D341Med (cell line): ENCODE data around the gene SH3D21.
A peak's percentile ranks its signal among the peaks of the same experiment; 100 is the strongest.

ENCODE experiments used
- DNase-seq: peaks from one replicate; pipeline ENCODE4 v3.0.0; 2012; ENCODE audit warnings: low spot score

Gene SH3D21

DNA sequence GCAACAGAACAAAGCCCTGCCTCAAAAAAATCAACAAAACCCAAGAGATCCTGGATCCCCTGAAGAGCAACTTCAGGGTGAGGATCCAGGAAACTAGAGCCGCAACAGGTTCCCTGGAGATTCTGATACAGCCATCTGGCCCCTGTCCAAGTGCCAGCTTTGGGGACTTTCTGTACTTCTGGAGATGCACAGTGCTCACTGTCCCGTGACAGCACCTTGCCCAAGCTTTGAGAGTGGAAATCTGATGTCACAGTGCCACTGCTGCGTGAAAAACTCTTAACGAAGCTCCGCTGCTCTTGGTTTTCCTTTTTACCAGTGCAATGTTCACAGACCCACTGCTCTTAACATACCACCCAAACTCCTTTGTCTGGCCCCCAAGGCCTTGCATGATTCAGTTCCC, 53.2 kb downstream of the SH3D21 start:
- no peak for DNase-seq

DNA sequence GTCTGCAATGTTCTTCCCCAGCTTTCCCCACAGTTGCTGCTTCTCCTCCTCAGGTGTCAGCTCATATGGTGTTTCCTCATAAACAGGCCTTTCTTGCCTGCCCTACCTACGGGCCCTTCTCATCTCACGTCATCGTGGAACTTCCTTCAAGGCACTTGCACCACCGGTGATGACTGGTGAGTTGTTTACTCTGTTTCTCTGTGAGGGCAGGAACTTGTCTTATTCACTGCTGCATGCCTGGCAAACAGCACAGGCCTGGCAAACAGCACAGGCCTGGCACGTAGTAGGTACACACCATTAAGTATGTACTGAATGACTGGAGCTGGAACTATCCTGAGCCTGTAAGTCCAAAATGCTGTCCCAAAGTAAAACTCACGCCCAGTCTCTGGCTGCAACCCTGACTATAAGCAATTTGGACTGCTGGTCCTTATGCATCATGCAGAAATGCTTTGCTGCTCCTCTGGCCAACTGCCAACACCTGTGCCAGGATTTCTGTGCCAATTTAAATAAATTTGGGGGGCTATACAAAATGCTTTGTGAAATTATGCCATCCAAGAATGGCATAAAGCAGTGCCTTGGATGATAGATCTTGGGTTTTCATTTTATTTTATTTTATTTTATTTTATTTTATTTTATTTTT, 53.9 kb downstream of the SH3D21 start:
- no peak for DNase-seq

DNA sequence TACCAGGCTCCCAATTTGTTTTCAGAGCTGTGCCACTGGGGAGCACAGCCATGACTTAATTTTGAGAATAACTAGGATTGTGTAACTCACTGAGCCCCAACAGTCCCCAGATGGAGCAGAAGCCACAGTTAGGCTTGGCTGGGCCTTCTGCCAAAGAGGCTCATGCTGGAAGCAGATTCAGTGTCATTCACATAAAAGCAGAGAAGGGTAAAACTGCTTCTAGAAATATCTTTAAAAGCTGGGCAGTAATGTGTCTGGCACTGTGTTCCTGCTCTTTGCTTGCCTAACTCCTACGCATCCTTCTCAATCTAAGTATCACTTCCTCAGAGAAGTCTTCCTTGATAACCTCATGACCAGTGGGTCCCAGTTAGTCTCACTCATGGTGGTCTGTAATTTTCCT, 59.2 kb downstream of the SH3D21 start:
- peak; percentile 56 for DNase-seq

DNA sequence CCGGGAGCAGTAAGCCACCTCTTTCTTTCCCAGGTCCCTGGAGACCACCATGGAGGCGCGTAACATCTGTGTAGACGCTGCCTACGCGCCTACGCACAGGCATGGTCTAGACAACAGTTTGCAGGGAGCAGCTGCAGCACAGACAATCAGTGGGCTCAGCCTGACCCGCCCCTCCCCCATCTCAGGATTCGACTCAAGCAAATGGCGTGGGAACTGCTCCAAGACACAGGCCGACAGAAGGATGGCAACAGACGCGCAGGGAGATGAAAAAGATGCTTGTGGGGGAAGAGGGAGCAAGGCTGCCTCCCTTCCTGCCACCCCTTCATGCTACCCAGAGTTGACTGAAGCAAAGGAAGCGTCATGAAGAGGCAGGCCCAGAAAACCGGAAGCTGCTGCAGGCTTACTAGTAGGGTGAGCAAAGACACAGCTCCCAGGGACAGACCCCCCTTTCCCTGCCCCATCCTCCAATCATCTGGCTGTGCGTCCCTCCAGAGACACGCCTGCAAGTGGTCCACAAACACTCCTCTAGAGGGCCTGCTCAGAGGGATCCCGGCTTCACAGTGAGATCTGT, 60.0 kb downstream of the SH3D21 start:
- DNase-seq, result peak; percentile 87

DNA sequence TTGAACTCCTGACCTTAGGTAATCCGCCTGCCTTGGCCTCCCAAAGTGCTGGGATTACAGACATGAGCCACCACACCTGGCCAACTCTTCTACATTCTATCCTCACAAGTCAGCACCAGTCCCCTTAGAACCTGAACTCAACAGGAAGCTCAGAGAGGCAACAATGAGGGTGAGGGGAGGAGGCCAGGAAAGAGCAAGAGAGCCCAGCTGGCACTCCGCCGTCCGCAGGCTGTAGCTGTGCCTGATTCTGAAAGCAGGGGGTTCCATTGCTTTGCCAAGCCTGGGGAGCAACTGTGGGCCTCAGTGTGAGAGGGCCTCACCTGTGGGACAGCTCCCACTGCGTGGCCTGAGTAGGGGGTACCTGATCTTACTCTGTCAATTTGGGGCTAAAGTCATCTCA, 60.9 kb downstream of the SH3D21 start:
- DNase-seq, result no peak

DNA sequence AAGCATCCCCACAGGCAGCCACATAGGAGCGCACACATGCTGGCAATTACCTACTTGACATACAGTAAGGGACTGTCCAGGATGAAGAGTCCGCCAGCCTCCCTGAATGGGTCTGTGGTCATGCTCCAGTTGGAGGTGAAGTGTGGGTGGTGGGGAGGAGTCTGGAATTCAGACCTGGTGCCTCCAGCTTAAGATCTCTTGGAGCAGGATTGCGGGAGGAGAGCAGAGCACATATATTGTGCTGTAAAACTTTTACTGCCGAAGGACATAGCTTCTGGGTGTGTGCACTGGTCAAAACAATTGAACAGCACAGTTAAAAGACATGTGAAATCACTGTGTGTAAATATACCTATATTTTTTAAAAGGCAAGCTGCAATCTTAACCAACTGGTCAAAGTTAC, 61.6 kb downstream of the SH3D21 start:
- DNase-seq, result no peak

DNA sequence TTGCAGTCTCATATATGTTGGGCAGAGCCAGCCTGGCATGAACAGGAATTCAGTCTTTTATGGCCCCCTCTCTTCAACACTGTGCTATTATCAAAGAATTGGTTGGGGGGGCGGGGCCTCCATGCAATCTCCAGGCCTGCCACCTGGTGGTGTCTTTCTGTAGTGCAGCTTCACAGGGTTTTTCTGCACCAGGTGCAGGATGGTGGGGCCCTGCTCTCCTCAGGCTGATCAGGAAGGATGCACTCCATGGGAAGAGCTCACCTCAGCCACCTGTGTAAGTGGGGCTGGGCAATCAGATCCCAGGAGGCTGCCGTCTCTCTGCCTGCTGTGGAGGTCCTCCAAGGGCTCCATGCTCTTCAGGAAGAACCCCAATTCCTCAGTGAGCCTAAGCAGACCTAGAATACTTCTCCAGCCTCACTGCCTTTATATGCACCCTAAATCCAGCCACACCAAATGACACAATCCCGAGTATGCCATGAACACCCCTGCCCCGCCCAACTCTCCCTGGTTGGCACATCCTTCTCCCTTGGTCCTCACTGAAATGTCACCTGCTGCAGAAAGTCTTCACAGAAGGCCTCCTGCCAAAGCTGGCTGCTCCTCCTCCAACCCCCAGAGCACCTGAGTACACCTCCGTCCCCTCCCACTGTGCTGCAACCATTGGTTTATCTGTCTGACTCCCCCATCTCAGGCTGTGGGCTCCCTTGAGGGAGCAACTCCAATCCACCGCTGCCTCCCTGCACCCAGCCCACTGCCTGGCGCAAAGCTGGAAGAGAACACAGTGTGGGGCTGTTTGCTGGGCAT, 63.1 kb downstream of the SH3D21 start:
- peak; percentile 81 for DNase-seq
